Right lobe of liver (tissue), 4 donors: ENCODE results near the gene PPP5C.

Source experiments
- POLR2A ChIP-seq: fragments of 450-650 bp; IDR thresholded peaks from one replicate; pipeline ENCODE4 v1.6.1; 2017; ENCODE audit warnings: antibody characterized with exemption, mild to moderate bottlenecking
- TF ChIP-seq, protein P1 (sequence below), 4 donors: fragments of 200-600 bp in 3 of 4; fragments of 450-650 bp in 1 of 4; IDR thresholded peaks; one replicate each; pipeline versions ENCODE4 v1.5.1 to v1.8.0; 2016 to 2022; ENCODE audit warnings: antibody characterized with exemption in 4 of 4, mild to moderate bottlenecking in 2 of 4
- donor health status: DM: no; HTN: no; CAD: no.
- donor health status: DM: no; HTN: no; CAD: no.
- donor health status: DM: no; HTN: yes; CAD: no.

DNA sequence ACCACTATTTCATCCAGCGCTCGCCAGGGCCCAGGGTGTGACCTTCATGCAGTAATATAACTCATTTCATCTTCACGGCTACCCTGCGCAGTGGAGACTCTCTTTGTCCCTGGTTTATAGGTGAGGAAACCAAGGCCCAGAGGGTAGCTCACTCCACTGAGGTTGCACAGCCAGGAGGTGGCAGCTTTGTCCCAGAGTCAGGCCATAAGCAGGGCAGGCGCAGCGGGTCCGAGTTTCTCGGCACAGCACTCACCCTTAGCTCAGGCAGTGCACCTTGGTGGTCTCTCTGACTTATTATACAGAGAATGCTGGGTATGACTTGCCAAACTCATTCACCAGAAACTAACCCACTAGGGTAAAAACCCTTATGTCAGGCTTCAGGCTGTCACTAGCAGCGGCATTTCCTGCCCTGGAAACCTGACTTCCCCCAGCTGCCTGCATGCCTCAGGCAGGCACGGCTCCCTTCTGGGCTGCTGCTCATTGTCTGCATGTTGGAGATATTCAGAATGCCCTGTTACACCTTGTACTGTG lies 24.5 kb downstream of the PPP5C start:
- TF ChIP-seq, protein P1, sequence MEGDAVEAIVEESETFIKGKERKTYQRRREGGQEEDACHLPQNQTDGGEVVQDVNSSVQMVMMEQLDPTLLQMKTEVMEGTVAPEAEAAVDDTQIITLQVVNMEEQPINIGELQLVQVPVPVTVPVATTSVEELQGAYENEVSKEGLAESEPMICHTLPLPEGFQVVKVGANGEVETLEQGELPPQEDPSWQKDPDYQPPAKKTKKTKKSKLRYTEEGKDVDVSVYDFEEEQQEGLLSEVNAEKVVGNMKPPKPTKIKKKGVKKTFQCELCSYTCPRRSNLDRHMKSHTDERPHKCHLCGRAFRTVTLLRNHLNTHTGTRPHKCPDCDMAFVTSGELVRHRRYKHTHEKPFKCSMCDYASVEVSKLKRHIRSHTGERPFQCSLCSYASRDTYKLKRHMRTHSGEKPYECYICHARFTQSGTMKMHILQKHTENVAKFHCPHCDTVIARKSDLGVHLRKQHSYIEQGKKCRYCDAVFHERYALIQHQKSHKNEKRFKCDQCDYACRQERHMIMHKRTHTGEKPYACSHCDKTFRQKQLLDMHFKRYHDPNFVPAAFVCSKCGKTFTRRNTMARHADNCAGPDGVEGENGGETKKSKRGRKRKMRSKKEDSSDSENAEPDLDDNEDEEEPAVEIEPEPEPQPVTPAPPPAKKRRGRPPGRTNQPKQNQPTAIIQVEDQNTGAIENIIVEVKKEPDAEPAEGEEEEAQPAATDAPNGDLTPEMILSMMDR (IDR thresholded peaks at IDR 0.05), result no peak
- TF ChIP-seq POLR2A, result no peak
